ENCODE results near the gene CILP2. TPM values are rescaled to one million over a fixed set of nuclear protein-coding genes. Genes with fewer than 3 reads are reported as not detected.

Gene CILP2
- total and polyA plus RNA-seq, 2 of the 8 experiments (the other 6 are each of a cell fraction or from before 2014, with no cell fraction given), result 4.4 to 5.8 TPM

DNA sequence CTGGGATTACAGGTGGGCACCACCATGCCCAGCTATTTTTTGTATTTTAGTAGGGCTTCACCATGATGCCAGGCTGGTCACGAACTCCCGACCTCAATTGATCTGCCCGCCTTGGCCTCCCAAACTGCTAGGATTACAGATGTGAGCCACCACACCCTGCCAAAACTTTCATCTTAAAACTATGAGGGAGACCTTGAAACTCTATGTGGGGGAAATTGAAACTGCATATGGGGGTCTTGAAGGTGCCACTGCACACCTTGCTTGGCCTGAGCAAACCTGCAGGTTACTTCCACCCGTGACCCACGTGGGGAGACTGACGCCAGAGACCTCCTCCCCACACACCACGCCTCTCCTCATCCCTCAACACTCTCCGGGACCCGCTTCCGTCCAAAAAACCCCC is 15.6 kb downstream of the CILP2 start:
- Histone ChIP-seq H3K27ac (ENCODE audit: low read depth, low read length) (no peak overlapping the region), H3K23ac (ENCODE audit: insufficient read length) (no peak overlapping the region), H3K23me2 (ENCODE audit: low read depth, low read length) (no peaks in the 10 kb centered on the region), H4K91ac (replicated peaks; ENCODE audit: insufficient read length, low read length) (no peak overlapping the region), H2AFZ (ENCODE audit: low read length) (no peak overlapping the region), H4K5ac (ENCODE audit: insufficient read length, low read depth, low read length) (no peak overlapping the region), H3K9me3 (ENCODE audit: insufficient read depth in 2 of 2, low read depth in 1 of 2, low read length in 1 of 2) (no peaks in the 10 kb centered on the region), H3K56ac (replicated peaks; ENCODE audit: insufficient read length, low read depth, low read length) (no peak overlapping the region), H2BK12ac (ENCODE audit: low read depth, low read length) (no peak overlapping the region), H2BK20ac (ENCODE audit: low read length) (no peak overlapping the region), H3K4me1 (replicated peaks in 1 of 4; ENCODE audit: control insufficient read depth in 3 of 4, insufficient read depth in 4 of 4, low read length in 3 of 4) (no peaks in the 10 kb centered on the region; a peak in 3 of 7 replicates), H3K79me1 (ENCODE audit: low read depth, low read length) (0 out of 2 replicates have a peak, but pooled peaks cover 2% of the 10 kb centered on the region), H3K4me3 (ENCODE audit: extremely low read depth in 1 of 4, insufficient read depth in 2 of 4, low read depth in 3 of 4, low read length in 4 of 4) (no peak overlapping the region), H3K36me3 (ENCODE audit: control insufficient read depth in 2 of 4, insufficient read depth in 4 of 4, low read length in 3 of 4) (no peaks in the 10 kb centered on the region), H4K20me1 (replicated peaks in 1 of 2; ENCODE audit: control insufficient read depth in 1 of 2, insufficient read depth in 2 of 2, low read length in 2 of 2) (no peaks in the 10 kb centered on the region), H2AK5ac (ENCODE audit: low read depth, low read length) (no peak overlapping the region), H4K8ac (ENCODE audit: extremely low read depth, insufficient read depth, low read length) (peak overlapping the region; percentile 11; the same call in 1 of the 2 replicates), H3K9ac (replicated peaks in 1 of 4; ENCODE audit: extremely low read depth in 1 of 4, low read depth in 3 of 4, low read length in 3 of 4) (no peak overlapping the region), H3K4ac (replicated peaks; ENCODE audit: insufficient read length, low read depth, low read length) (no peak overlapping the region), H3K18ac (ENCODE audit: extremely low read depth, low read length) (no peak overlapping the region), H3K4me2 (ENCODE audit: insufficient read depth in 1 of 2, low read depth in 2 of 2, low read length in 2 of 2) (no peak overlapping the region), H3K79me2 (ENCODE audit: control insufficient read depth in 1 of 2, insufficient read depth in 2 of 2, low read length in 2 of 2) (no peaks in the 10 kb centered on the region), H2BK15ac (ENCODE audit: low read length) (no peak overlapping the region; the same call in 1 of the 2 replicates), H3K27me3 (replicated peaks in 1 of 4; ENCODE audit: control insufficient read depth in 3 of 4, extremely low read depth in 1 of 4, insufficient read depth in 3 of 4, low read length in 3 of 4) (no peaks in the 10 kb centered on the region), H2BK5ac (ENCODE audit: low read depth, low read length) (no peak overlapping the region), H3K14ac (ENCODE audit: insufficient read length) (no peak overlapping the region), H2BK120ac (replicated peaks; ENCODE audit: low read depth, low read length) (no peak overlapping the region)
- FAIRE-seq, result no peak
- POLR2A ChIA-PET (ENCODE audit: partially characterized antibody), result interaction anchor here (0.8 to 2.9 kb wide), 5 partner anchors 20 to 38 kb away, joined by 3 to 13 read pairs (median 6); partner anchors contain the start of genes NDUFA13, TSSK6 and YJEFN3
- 91% methylated on average over 10 of the region's 10 CpGs; no CpG with 5 or more reads in 1 of the 2 experiments for WGBS, 2 experiments (ENCODE audit: extremely low coverage in 1 of 2, insufficient coverage in 1 of 2, insufficient read length in 1 of 2, insufficient replicate concordance in 2 of 2, low coverage in 1 of 2, low lambda C conversion rate in 2 of 2, missing lambda C conversion rate in 1 of 2)
- no peak for DNase-seq (ENCODE audit: low read depth in 1 of 2, low spot score in 2 of 2)
- CTCF ChIA-PET (ENCODE audit: partially characterized antibody), result interaction anchor here (0.6 to 20.0 kb wide), 33 partner anchors 4 to 246 kb away, joined by 3 to 223 read pairs (median 6); partner anchors contain the start of genes CILP2, GMIP, LPAR2 and NDUFA13
- TF ChIP-seq, protein P1, sequence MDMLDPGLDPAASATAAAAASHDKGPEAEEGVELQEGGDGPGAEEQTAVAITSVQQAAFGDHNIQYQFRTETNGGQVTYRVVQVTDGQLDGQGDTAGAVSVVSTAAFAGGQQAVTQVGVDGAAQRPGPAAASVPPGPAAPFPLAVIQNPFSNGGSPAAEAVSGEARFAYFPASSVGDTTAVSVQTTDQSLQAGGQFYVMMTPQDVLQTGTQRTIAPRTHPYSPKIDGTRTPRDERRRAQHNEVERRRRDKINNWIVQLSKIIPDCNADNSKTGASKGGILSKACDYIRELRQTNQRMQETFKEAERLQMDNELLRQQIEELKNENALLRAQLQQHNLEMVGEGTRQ (IDR thresholded peaks at IDR 0.05; ENCODE audit: low read length), result no peak
- no peak for TF ChIP-seq JUND (IDR thresholded peaks at IDR 0.05; ENCODE audit: low read length)

All from H1 (cell line).